ENCODE data around the gene GALNTL6. TPM values are rescaled to one million over a fixed set of nuclear protein-coding genes. Genes with fewer than 3 reads are reported as not detected.

The GALNTL6 gene
- total RNA-seq, 4 donors from 2014 or later, result 0.26 to 4.0 (median 1.5) TPM; not detected in 1

GRCh38 chr4:172096786-172097185 lies 283.6 kb downstream of the GALNTL6 start:
- WGBS, result 75% methylated on average over 6 of the region's 6 CpGs
- Histone ChIP-seq H3K9me3 (no peaks in the 10 kb centered on the region), H3K27ac (no peak overlapping the region), H3K4me1 (no peaks in the 10 kb centered on the region), H3K27me3 (no peaks in the 10 kb centered on the region), H3K36me3 (no peaks in the 10 kb centered on the region), H3K4me3 (no peak overlapping the region)
- no peak for DNase-seq (ENCODE audit: low spot score in 2 of 2)
- no peak for TF ChIP-seq EP300 (IDR thresholded peaks at IDR 0.05)
- no peak for TF ChIP-seq POLR2AphosphoS5 (IDR thresholded peaks at IDR 0.05)
- TF ChIP-seq, protein P1, sequence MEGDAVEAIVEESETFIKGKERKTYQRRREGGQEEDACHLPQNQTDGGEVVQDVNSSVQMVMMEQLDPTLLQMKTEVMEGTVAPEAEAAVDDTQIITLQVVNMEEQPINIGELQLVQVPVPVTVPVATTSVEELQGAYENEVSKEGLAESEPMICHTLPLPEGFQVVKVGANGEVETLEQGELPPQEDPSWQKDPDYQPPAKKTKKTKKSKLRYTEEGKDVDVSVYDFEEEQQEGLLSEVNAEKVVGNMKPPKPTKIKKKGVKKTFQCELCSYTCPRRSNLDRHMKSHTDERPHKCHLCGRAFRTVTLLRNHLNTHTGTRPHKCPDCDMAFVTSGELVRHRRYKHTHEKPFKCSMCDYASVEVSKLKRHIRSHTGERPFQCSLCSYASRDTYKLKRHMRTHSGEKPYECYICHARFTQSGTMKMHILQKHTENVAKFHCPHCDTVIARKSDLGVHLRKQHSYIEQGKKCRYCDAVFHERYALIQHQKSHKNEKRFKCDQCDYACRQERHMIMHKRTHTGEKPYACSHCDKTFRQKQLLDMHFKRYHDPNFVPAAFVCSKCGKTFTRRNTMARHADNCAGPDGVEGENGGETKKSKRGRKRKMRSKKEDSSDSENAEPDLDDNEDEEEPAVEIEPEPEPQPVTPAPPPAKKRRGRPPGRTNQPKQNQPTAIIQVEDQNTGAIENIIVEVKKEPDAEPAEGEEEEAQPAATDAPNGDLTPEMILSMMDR (IDR thresholded peaks at IDR 0.05), result no peak
- TF ChIP-seq POLR2A (IDR thresholded peaks at IDR 0.05), result no peak

DNA sequence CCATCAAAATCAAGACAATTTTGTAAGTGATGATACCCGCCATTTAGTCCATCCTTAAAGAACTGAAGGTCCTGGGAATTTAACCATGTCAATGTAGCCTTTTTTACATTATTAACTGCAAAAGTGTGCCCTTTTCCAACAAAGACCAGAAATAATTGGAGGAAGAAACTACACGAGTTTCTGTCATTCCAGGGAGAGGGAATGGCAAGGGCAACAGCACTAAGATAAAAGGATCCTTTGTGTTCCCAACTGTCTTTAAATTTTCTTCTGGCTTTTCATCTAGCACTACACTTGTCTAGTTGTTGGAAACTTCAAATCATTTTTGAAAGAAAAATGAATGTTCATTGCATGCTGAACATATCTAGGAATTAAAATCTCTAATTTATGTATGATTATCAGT lies 286.2 kb downstream of the GALNTL6 start:
- Histone ChIP-seq H3K4me1 (no peaks in the 10 kb centered on the region), H3K36me3 (no peaks in the 10 kb centered on the region), H3K27ac (no peak overlapping the region), H3K27me3 (no peaks in the 10 kb centered on the region), H3K9me3 (no peaks in the 10 kb centered on the region), H3K4me3 (no peak overlapping the region)
- 54% methylated on average over 2 of the region's 2 CpGs for WGBS
- DNase-seq (ENCODE audit: low spot score in 2 of 2), result no peak
- TF ChIP-seq EP300 (IDR thresholded peaks at IDR 0.05) (no peak), POLR2A (IDR thresholded peaks at IDR 0.05) (no peak), POLR2AphosphoS5 (IDR thresholded peaks at IDR 0.05) (no peak)
- TF ChIP-seq, protein P1 (IDR thresholded peaks at IDR 0.05), result no peak

- Histone ChIP-seq H3K27ac (no peak overlapping the region), H3K9me3 (no peaks in the 10 kb centered on the region), H3K36me3 (no peaks in the 10 kb centered on the region), H3K27me3 (no peaks in the 10 kb centered on the region), H3K4me3 (no peak overlapping the region), H3K4me1 (no peaks in the 10 kb centered on the region)
- TF ChIP-seq POLR2A (IDR thresholded peaks at IDR 0.05) (no peak), EP300 (IDR thresholded peaks at IDR 0.05) (no peak), POLR2AphosphoS5 (IDR thresholded peaks at IDR 0.05) (no peak)
- TF ChIP-seq, protein P1 (IDR thresholded peaks at IDR 0.05), result no peak
- DNase-seq (ENCODE audit: low spot score in 2 of 2), result no peak
- WGBS, result 95% methylated on average over 1 of the region's 1 CpG
These were observed 290.3 kb downstream of the GALNTL6 start for GRCh38 chr4:172103456-172103855.

GRCh38 chr4:172104539-172104938 lies 291.3 kb downstream of the GALNTL6 start:
- Histone ChIP-seq H3K36me3 (no peaks in the 10 kb centered on the region), H3K4me1 (no peaks in the 10 kb centered on the region), H3K27me3 (no peaks in the 10 kb centered on the region), H3K27ac (no peak overlapping the region), H3K9me3 (no peaks in the 10 kb centered on the region), H3K4me3 (no peak overlapping the region)
- 72% methylated on average over 2 of the region's 2 CpGs for WGBS
- no peak for DNase-seq (ENCODE audit: low spot score in 2 of 2)
- TF ChIP-seq EP300 (IDR thresholded peaks at IDR 0.05) (no peak), POLR2AphosphoS5 (IDR thresholded peaks at IDR 0.05) (no peak), POLR2A (IDR thresholded peaks at IDR 0.05) (no peak)
- TF ChIP-seq, protein P1 (IDR thresholded peaks at IDR 0.05), result no peak

DNA sequence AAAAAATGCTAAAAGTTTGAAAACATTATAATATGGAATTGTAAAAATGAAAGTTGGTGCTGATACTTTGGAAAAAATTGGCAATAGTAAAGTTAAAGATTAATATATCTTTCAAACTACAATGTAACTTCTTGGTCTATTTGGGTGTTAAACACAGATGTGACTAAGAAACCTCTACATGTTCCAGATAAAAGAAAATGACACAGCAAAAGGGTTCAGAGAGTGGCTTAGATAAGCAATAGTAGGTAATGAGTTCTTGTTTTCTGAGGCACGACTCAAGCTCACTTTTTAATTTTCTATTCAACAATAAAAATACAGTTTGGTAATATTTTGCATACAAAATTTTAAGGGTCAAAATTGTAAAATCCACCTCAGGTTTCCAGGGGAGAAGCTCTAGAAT lies 292.7 kb downstream of the GALNTL6 start:
- WGBS, result 85% methylated on average over 1 of the region's 1 CpG
- TF ChIP-seq EP300 (IDR thresholded peaks at IDR 0.05) (no peak), POLR2AphosphoS5 (IDR thresholded peaks at IDR 0.05) (no peak), POLR2A (IDR thresholded peaks at IDR 0.05) (no peak)
- TF ChIP-seq, protein P1 (IDR thresholded peaks at IDR 0.05), result no peak
- DNase-seq (ENCODE audit: low spot score in 2 of 2), result no peak
- Histone ChIP-seq H3K4me1 (no peaks in the 10 kb centered on the region), H3K36me3 (no peaks in the 10 kb centered on the region), H3K9me3 (no peaks in the 10 kb centered on the region), H3K27me3 (no peaks in the 10 kb centered on the region), H3K4me3 (no peak overlapping the region), H3K27ac (no peak overlapping the region)

Measured in suprapubic skin (tissue), 4 donors.